Parathyroid adenoma (tissue), 2 donors: ENCODE data around the gene USP8.
"Not testable (repeated sequence)": the region's sequence is repeated elsewhere in the genome, so short reads cannot be mapped to it uniquely, and the experiment has no call there.

ENCODE experiments used
- H2AFZ ChIP-seq: fragments of 300-600 bp; sonication (generic); one replicate; pipeline ENCODE4 v1.7.0; 2017; ENCODE audit warnings: antibody characterized with exemption, mild to moderate bottlenecking
- H3K27ac ChIP-seq: fragments of 300-600 bp; sonication (generic); one replicate; pipeline ENCODE4 v1.7.0; 2017
- H3K27me3 ChIP-seq: fragments of 300-600 bp; sonication (generic); one replicate; pipeline ENCODE4 v1.7.0; 2017; ENCODE audit warnings: low read length; ENCODE audit not compliant: control insufficient read depth, insufficient read depth
- H3K36me3 ChIP-seq: fragments of 300-600 bp; sonication (generic); one replicate; pipeline ENCODE4 v1.7.0; 2017; ENCODE audit warnings: low read length; ENCODE audit not compliant: control insufficient read depth, insufficient read depth
- H3K4me1 ChIP-seq: fragments of 300-600 bp; sonication (generic); one replicate; pipeline ENCODE4 v1.7.0; 2017; ENCODE audit warnings: control low read depth
- H3K4me2 ChIP-seq: fragments of 300-600 bp; sonication (generic); one replicate; pipeline ENCODE4 v1.7.0; 2017; ENCODE audit warnings: low read length
- H3K4me3 ChIP-seq: fragments of 300-600 bp; sonication (generic); one replicate; pipeline ENCODE4 v1.7.0; 2017; ENCODE audit warnings: low read depth, low read length
- H3K79me2 ChIP-seq: fragments of 300-600 bp; sonication (generic); one replicate; pipeline ENCODE4 v1.7.0; 2017; ENCODE audit warnings: control low read depth
- H3K9ac ChIP-seq: fragments of 300-600 bp; sonication (generic); one replicate; pipeline ENCODE4 v1.7.0; 2017; ENCODE audit warnings: mild to moderate bottlenecking
- H3K9me3 ChIP-seq: fragments of 300-600 bp; sonication (generic); one replicate; pipeline ENCODE4 v1.7.0; 2017; ENCODE audit warnings: low read length; ENCODE audit not compliant: control insufficient read depth
- TF ChIP-seq, protein P1 (sequence below): fragments of 300-600 bp; sonication (generic); IDR thresholded peaks from one replicate; pipeline ENCODE4 v1.7.0; 2017; ENCODE audit warnings: antibody characterized with exemption, mild to moderate bottlenecking
- donor health status: primary hyperparathyroidism.

USP8 gene

DNA sequence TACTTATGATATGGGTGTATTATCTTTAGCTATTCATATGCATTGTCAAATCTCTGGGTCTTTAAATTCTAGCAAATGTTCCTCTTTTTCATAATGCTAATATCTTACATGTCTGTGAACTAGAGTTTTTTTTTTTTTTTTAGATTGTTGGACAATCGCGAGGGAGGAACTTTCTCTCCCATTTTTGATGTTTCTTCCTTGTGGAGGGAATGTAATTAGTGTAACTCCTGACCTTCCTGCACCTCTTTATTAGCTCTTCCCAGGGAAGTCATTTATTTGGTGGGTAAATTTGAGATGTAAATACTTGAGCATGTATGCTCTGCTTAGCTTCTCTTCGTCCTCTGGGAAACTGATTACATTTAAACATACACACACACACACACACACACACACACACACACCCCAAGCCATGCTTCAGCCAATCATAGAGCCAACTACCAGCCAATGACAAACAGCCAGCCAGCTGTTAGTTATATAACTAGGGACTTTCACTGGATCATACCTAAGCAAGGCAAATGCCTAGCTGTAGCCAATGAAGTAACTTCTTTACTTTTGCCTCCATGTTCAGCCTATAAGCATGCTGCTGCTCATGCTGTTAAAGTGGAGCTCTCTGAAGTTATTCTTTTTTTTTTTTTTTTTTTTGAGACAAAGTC is 8.3 kb upstream of the USP8 start:
- no peak overlapping the region for H3K27ac ChIP-seq
- no peaks in the 10 kb centered on the region for H3K36me3 ChIP-seq
- H3K4me1 ChIP-seq, result no peaks in the 10 kb centered on the region
- no peak overlapping the region for H3K9ac ChIP-seq
- TF ChIP-seq, protein P1, sequence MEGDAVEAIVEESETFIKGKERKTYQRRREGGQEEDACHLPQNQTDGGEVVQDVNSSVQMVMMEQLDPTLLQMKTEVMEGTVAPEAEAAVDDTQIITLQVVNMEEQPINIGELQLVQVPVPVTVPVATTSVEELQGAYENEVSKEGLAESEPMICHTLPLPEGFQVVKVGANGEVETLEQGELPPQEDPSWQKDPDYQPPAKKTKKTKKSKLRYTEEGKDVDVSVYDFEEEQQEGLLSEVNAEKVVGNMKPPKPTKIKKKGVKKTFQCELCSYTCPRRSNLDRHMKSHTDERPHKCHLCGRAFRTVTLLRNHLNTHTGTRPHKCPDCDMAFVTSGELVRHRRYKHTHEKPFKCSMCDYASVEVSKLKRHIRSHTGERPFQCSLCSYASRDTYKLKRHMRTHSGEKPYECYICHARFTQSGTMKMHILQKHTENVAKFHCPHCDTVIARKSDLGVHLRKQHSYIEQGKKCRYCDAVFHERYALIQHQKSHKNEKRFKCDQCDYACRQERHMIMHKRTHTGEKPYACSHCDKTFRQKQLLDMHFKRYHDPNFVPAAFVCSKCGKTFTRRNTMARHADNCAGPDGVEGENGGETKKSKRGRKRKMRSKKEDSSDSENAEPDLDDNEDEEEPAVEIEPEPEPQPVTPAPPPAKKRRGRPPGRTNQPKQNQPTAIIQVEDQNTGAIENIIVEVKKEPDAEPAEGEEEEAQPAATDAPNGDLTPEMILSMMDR, result no peak
- no peaks in the 10 kb centered on the region for H3K9me3 ChIP-seq
- H2AFZ ChIP-seq, result no peak overlapping the region
- H3K4me3 ChIP-seq, result no peak overlapping the region
- H3K27me3 ChIP-seq, result no peaks in the 10 kb centered on the region
- H3K4me2 ChIP-seq, result no peak overlapping the region
- H3K79me2 ChIP-seq, result no peaks in the 10 kb centered on the region

DNA sequence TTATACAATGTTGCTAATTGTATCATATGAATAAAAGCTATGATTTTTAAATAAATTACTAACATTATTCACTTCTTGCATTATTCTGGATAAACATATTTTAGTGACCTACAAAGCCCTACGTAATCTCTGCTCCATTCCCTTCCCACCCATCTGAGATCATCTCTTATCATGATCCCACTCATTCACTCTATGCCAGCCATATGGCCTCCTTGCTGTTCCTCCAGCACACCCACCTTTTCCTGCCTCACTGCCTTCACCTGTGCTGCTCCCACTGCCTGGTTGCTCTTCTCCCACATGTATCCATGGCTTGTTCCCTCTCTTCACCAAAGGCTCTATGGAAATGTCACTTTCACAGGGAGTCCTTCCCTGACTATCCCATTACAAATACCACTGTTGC is 7.3 kb upstream of the USP8 start:
- H3K4me3 ChIP-seq, result no peak overlapping the region
- H3K36me3 ChIP-seq, result no peaks in the 10 kb centered on the region
- H3K27me3 ChIP-seq, result no peaks in the 10 kb centered on the region
- no peak overlapping the region for H2AFZ ChIP-seq
- no peak overlapping the region for H3K27ac ChIP-seq
- H3K9me3 ChIP-seq, result no peaks in the 10 kb centered on the region
- no peak overlapping the region for H3K9ac ChIP-seq
- H3K4me1 ChIP-seq, result no peaks in the 10 kb centered on the region
- TF ChIP-seq, protein P1, result no peak
- no peaks in the 10 kb centered on the region for H3K79me2 ChIP-seq
- H3K4me2 ChIP-seq, result no peak overlapping the region

DNA sequence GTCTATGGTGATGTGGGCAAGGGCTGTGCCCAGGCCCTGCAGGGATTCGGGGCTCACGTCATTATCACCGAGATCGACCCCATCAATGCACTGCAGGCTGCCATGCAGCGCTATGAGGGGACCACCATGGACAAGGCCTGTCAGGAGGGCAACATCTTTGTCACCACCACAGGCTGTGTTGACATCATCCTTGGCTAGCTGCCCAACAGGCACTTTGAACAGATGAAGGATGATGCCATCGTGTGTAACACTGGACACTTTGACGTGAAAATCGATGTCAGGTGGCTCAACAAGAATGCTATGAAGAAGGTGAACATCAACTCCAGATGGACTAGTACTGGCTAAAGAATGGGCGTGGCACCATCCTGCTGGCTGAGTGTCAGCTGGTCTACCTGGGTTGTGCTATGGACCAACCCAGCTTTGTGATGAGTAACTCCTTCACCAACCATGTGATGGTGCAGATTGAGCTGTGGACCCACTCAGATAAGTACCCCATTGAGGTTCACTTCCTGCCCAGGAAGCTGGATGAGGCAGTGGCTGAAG is 6.1 kb upstream of the USP8 start:
- H3K4me3 ChIP-seq, result no peak overlapping the region
- H3K4me2 ChIP-seq, result no peak overlapping the region
- H3K79me2 ChIP-seq, result no peaks in the 10 kb centered on the region
- H3K9ac ChIP-seq, result no peak overlapping the region
- TF ChIP-seq, protein P1, result no peak
- no peaks in the 10 kb centered on the region for H3K27me3 ChIP-seq
- no peaks in the 10 kb centered on the region for H3K36me3 ChIP-seq
- no peak overlapping the region for H3K27ac ChIP-seq
- H3K9me3 ChIP-seq, result no peaks in the 10 kb centered on the region
- H3K4me1 ChIP-seq, result no peaks in the 10 kb centered on the region
- no peak overlapping the region for H2AFZ ChIP-seq

DNA sequence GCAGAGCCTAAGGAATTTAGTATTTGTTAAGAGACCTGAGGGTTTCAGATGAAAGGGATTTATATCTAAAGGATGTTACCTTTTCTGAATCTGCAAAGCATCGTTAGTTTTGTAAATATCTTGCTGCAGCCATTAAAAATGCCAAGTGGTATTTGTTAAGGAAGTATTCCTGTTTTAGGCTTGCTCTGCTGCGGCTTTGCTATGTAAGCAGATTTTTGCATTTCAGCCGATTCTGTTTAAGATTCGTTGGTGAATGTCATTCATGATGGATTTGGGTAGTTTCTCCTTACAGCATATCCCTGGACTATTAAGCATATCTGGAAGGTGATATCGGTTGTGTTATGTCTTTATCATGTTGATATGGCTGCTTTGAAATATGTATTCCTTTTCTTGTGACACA is 1.0 kb downstream of the USP8 start:
- H3K27ac ChIP-seq, result peak overlapping the region; percentile 81
- peak overlapping the region; percentile 92 for H3K4me2 ChIP-seq
- H2AFZ ChIP-seq, result no peak overlapping the region
- TF ChIP-seq, protein P1, result no peak
- H3K4me1 ChIP-seq, result no peaks in the 10 kb centered on the region
- H3K79me2 ChIP-seq, result peaks cover 14% of the 10 kb centered on the region
- H3K27me3 ChIP-seq, result no peaks in the 10 kb centered on the region
- peak overlapping the region; percentile 95 for H3K4me3 ChIP-seq
- H3K36me3 ChIP-seq, result no peaks in the 10 kb centered on the region
- H3K9ac ChIP-seq, result no peak overlapping the region
- H3K9me3 ChIP-seq, result no peaks in the 10 kb centered on the region

DNA sequence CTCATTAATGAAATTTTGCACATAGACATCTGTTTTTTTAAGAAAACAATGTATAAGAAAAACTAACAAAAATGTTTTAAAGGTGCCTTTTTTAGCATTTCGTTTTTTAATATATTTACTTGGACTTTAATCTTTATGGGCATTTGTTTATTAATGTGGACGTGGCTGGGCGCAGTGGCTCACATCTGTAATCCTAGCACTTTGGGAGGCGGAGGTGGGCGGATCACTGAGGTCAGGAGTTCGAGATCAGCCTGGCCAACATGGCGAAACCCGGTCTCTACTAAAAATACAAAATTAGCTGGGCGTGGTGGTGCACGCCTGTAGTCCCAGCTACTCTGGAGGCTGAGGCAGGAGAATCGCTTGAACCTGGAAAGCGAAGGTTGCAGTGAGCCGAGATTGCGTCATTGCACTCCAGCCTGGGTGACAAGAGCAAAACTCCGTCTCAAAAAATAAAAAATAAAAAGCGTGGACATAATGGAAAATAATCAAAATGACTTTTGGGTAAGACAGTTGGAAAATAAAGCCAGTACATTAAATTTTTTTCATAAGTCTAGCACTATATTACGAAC is 1.6 kb downstream of the USP8 start:
- not testable (repeated sequence) for H2AFZ ChIP-seq, H3K9me3 ChIP-seq, H3K27me3 ChIP-seq, H3K36me3 ChIP-seq, H3K27ac ChIP-seq, H3K9ac ChIP-seq, H3K4me1 ChIP-seq
- Histone ChIP-seq H3K79me2 (peaks cover 16% of the 10 kb centered on the region), H3K4me2 (peak overlapping the region; percentile 92), H3K4me3 (peak overlapping the region; percentile 95)
